Right lobe of liver (tissue), 6 donors: Measurements from ENCODE around the gene SLC22A6. TPM values are rescaled to one million over a fixed set of nuclear protein-coding genes. Genes with fewer than 3 reads are reported as not detected.
A peak's percentile ranks its signal among the peaks of the same experiment; 100 is the strongest.

Experiments
- ATAC-seq, 4 donors: fragments of 200-7000 bp; cut with Tn5 transposase; one replicate each; pipeline ENCODE4 v1.9.1; 2020; ENCODE audit warnings: mild to moderate bottlenecking in 4 of 4, moderate library complexity in 4 of 4
- DNase-seq, 3 donors: peaks; one replicate each; pipeline ENCODE4 v3.0.0-alpha.2; 2020
- H3K27ac ChIP-seq, 3 donors: fragments of 200-600 bp; one replicate each; pipeline ENCODE4 v1.8.0; 2022
- H3K27me3 ChIP-seq, 2 donors: fragments of 200-600 bp; one replicate each; pipeline ENCODE4 v1.8.0; 2022
- H3K36me3 ChIP-seq, 4 donors: fragments of 200-600 bp; sonication (generic) in 1 of 4; one replicate each; pipeline versions ENCODE4 v1.5.1 to v1.8.0; 2017 to 2022; ENCODE audit warnings: control low read depth in 1 of 4
- H3K4me1 ChIP-seq, 4 donors: fragments of 200-600 bp; sonication (generic) in 1 of 4; one replicate each; pipeline versions ENCODE4 v1.5.1 to v1.8.0; 2017 to 2022; ENCODE audit warnings: control low read depth in 1 of 4
- H3K4me3 ChIP-seq, 3 donors: fragments of 200-600 bp; one replicate each; pipeline ENCODE4 v1.8.0; 2022
- H3K9me3 ChIP-seq, 4 donors: fragments of 200-600 bp; sonication (generic) in 1 of 4; one replicate each; pipeline versions ENCODE4 v1.5.1 to v1.8.0; 2017 to 2022; ENCODE audit warnings: control low read depth in 1 of 4
- CTCF ChIP-seq, 4 donors: fragments of 200-600 bp in 3 of 4; fragments of 450-650 bp in 1 of 4; IDR thresholded peaks; one replicate each; pipeline versions ENCODE4 v1.5.1 to v1.8.0; 2016 to 2022; ENCODE audit warnings: antibody characterized with exemption in 4 of 4, mild to moderate bottlenecking in 2 of 4
- POLR2A ChIP-seq: fragments of 450-650 bp; IDR thresholded peaks from one replicate; pipeline ENCODE4 v1.6.1; 2017; ENCODE audit warnings: antibody characterized with exemption, mild to moderate bottlenecking
- WGBS: methylation state at CpG from one replicate; pipeline ENCODE4 v1.1.6; 2018; ENCODE audit warnings: low coverage, low lambda C conversion rate; ENCODE audit not compliant: insufficient coverage; ENCODE audit errors: missing lambda C conversion rate; 5-methylcytosine and 5-hydroxymethylcytosine counted together
- intact Hi-C, 2 donors: fragments of 100-400 bp; cut with DNase I; formaldehyde crosslinking; loops; one replicate each; pipeline versions ENCODE4 v1.11.2 to v1.14.1; 2022
- total RNA-seq, 6 experiments: library from RNA; depleted of rRNA in 2 of 6; stranded (reverse); fragments of >200 nt in 2 of 6; fragmentation: NEBNext Ultra II Directional in 3 of 6; extraction: Animal tissue kit (Norgen Biotek cat#: 25700) in 3 of 6; gene quantifications; one replicate each; pipeline versions ENCODE4 v1.1.0 to v1.2.4, GENCODE V29; 2016 to 2023
- donor health status: DM: no; HTN: yes; CAD: no.
- donor health status: DM: no; HTN: no; CAD: no.
- donor health status: DM: no; HTN: no; CAD: no.
- donor health status: DM: no; HTN: yes; CAD: no.
- donor health status: DM: no; HTN: yes; CAD: no.

The SLC22A6 gene
- total RNA-seq, 6 experiments from 2014 or later: not detected

- Histone ChIP-seq H3K9me3 (no peaks in the 10 kb centered on the region), H3K27ac (no peak overlapping the region), H3K4me3 (no peak overlapping the region), H3K36me3 (no peaks in the 10 kb centered on the region), H3K4me1 (no peaks in the 10 kb centered on the region), H3K27me3 (no peaks in the 10 kb centered on the region)
- intact Hi-C loops: no loop called here
- DNase-seq (no peak), ATAC-seq (no peak)
- TF ChIP-seq CTCF (IDR thresholded peaks at IDR 0.05) (no peak), POLR2A (no peak)
- WGBS: 66% methylated on average over 3 of the region's 5 CpGs
These were observed 26.2 kb upstream of the SLC22A6 start for GRCh38 chr11:63010934-63011439.

GRCh38 chr11:63007920-63008319 lies 23.2 kb upstream of the SLC22A6 start:
- Histone ChIP-seq H3K36me3 (no peaks in the 10 kb centered on the region), H3K27ac (no peak overlapping the region), H3K27me3 (no peaks in the 10 kb centered on the region), H3K4me3 (no peak overlapping the region), H3K4me1 (no peaks in the 10 kb centered on the region), H3K9me3 (no peaks in the 10 kb centered on the region)
- DNase-seq: no peak
- 88% methylated on average over 3 of the region's 5 CpGs for WGBS
- no peak for ATAC-seq
- TF ChIP-seq CTCF (IDR thresholded peaks at IDR 0.05) (no peak), POLR2A (no peak)
- intact Hi-C loops: no loop called here

GRCh38 chr11:63001456-63001855 lies 16.7 kb upstream of the SLC22A6 start:
- no peak for ATAC-seq
- Histone ChIP-seq H3K4me1 (peaks cover 0 to 8% (median 0%) of the 10 kb centered on the region in 4 donors), H3K27me3 (no peaks in the 10 kb centered on the region), H3K4me3 (no peak overlapping the region), H3K9me3 (no peaks in the 10 kb centered on the region), H3K36me3 (no peaks in the 10 kb centered on the region), H3K27ac (no peak overlapping the region)
- intact Hi-C loops: no loop called here
- no peak for DNase-seq
- TF ChIP-seq POLR2A (no peak), CTCF (IDR thresholded peaks at IDR 0.05) (no peak)
- WGBS: 75% methylated on average over 9 of the region's 9 CpGs

GRCh38 chr11:62999649-63000048 lies 14.9 kb upstream of the SLC22A6 start:
- intact Hi-C loops: no loop called here
- ATAC-seq (peak; percentile 74 to 95 (median 81)), DNase-seq (peak; percentile 59 to 87 (median 73))
- no peaks in the 10 kb centered on the region for H3K9me3 ChIP-seq
- H3K4me1 ChIP-seq: peaks cover 0 to 8% (median 0%) of the 10 kb centered on the region in 4 donors
- no peak overlapping the region for H3K27ac ChIP-seq
- WGBS: no CpG with 5 or more reads among the region's 7 CpGs
- no peak overlapping the region for H3K4me3 ChIP-seq
- H3K36me3 ChIP-seq: no peaks in the 10 kb centered on the region
- TF ChIP-seq CTCF (IDR thresholded peaks at IDR 0.05): no peak
- TF ChIP-seq POLR2A: no peak
- H3K27me3 ChIP-seq: no peaks in the 10 kb centered on the region

GRCh38 chr11:62999156-62999555 lies 14.4 kb upstream of the SLC22A6 start:
- no peak for ATAC-seq
- DNase-seq: no peak
- intact Hi-C loops: no loop called here
- no peaks in the 10 kb centered on the region for H3K27me3 ChIP-seq
- H3K9me3 ChIP-seq: no peaks in the 10 kb centered on the region
- H3K36me3 ChIP-seq: no peaks in the 10 kb centered on the region
- 76% methylated on average over 3 of the region's 5 CpGs for WGBS
- H3K4me3 ChIP-seq: no peak overlapping the region
- H3K4me1 ChIP-seq: peaks cover 0 to 8% (median 0%) of the 10 kb centered on the region in 4 donors
- H3K27ac ChIP-seq: no peak overlapping the region
- TF ChIP-seq CTCF (IDR thresholded peaks at IDR 0.05) (no peak), POLR2A (no peak)
